HCT116 (cell line): Measurements from ENCODE around the gene TGM6. TPM values are rescaled to one million over a fixed set of nuclear protein-coding genes. Genes with fewer than 3 reads are reported as not detected.

ENCODE experiments used
- ATAC-seq: fragments of 200-7000 bp; cut with Tn5 transposase; 2 replicates; pipeline ENCODE4 v1.9.1; 2020; ENCODE audit warnings: mild to moderate bottlenecking, moderate library complexity
- BruUV-seq: library from RNA; stranded (reverse); fragments of 400-500 nt; replicated peaks from 2 replicates; lab custom pipeline; 2021; lab: Mats Ljungman, UMichigan
- CTCF ChIA-PET: fragments of 300-600 bp; sonication (Branson Sonifier 250); formaldehyde crosslinking; loops from one replicate; lab custom pipeline; 2021; ENCODE audit warnings: antibody characterized with exemption; lab: Charles Lee
- POLR2A ChIA-PET: fragments of 300-600, 350-600 bp; sonication (Branson Sonifier 250); formaldehyde crosslinking; loops from one replicate; lab custom pipeline; 2021; ENCODE audit warnings: antibody characterized with exemption; lab: Charles Lee
- RAD21 ChIA-PET, 2 experiments: fragments of 300-600 bp; sonication (Branson Sonifier 250); formaldehyde crosslinking; loops; one replicate each; lab custom pipeline; 2023; ENCODE audit warnings: low total read pairs in 2 of 2; ENCODE audit not compliant: uncharacterized antibody in 2 of 2, unreplicated experiment in 2 of 2, low non-redundant PET in 1 of 2; lab: Charles Lee
- DNase-seq: peaks from one replicate; pipeline ENCODE4 v3.0.0-alpha.2; 2010; ENCODE audit warnings: low read depth, low spot score
- H2AFZ ChIP-seq: fragments of 200-600 bp; shearing (Covaris generic), sonication (generic); 2 replicates; pipeline ENCODE4 v1.6.1; 2017; ENCODE audit warnings: low read depth, mixed run types, mixed read lengths, antibody characterized with exemption, low read length; ENCODE audit not compliant: poor library complexity, severe bottlenecking
- H3K27ac ChIP-seq: 2 replicates; pipeline ENCODE4 v1.5.1; 2012; ENCODE audit warnings: low read depth, low read length
- H3K27me3 ChIP-seq: fragments of 200-600 bp; sonication (generic); 2 replicates; pipeline ENCODE4 v1.6.1; 2016; ENCODE audit warnings: mixed run types, low read length, mixed read lengths; ENCODE audit not compliant: insufficient read depth
- H3K36me3 ChIP-seq, 2 experiments: fragments of 200-500 bp in 1 of 2; fragments of 200-600 bp in 1 of 2; sonication (Bioruptor generic) in 1 of 2; sonication (generic) in 1 of 2; 2 replicates each; pipeline versions ENCODE4 v1.5.1 to v1.6.1; 2014 to 2016; ENCODE audit warnings: low read length in 2 of 2, inconsistent platforms in 1 of 2, mixed read lengths in 1 of 2, mixed run types in 1 of 2; ENCODE audit not compliant: insufficient read depth in 2 of 2, control insufficient read depth in 1 of 2
- H3K4me1 ChIP-seq, 2 experiments: fragments of 200-600 bp in 1 of 2; sonication (generic) in 1 of 2; 2 replicates each; pipeline versions ENCODE4 v1.5.1 to v1.6.1; 2012 to 2017; ENCODE audit warnings: low read length in 2 of 2, inconsistent platforms in 1 of 2, mild to moderate bottlenecking in 1 of 2, mixed read lengths in 1 of 2, mixed run types in 1 of 2, moderate library complexity in 1 of 2; ENCODE audit not compliant: insufficient read depth in 2 of 2, control insufficient read depth in 1 of 2
- H3K4me2 ChIP-seq: fragments of 200-600 bp; sonication (generic); 2 replicates; pipeline ENCODE4 v1.6.1; 2017; ENCODE audit warnings: mixed run types, low read length, mixed read lengths
- H3K4me3 ChIP-seq, 2 experiments: fragments of 200-600 bp in 1 of 2; sonication (generic) in 1 of 2; replicated peaks in 1 of 2; 2 replicates each; pipeline ENCODE4 v1.5.1; 2011 to 2016; ENCODE audit warnings: low read length in 2 of 2, control low read depth in 1 of 2, low read depth in 1 of 2, mild to moderate bottlenecking in 1 of 2, mixed read lengths in 1 of 2, mixed run types in 1 of 2
- H3K79me2 ChIP-seq: fragments of 200-600 bp; sonication (generic); 2 replicates; pipeline ENCODE4 v1.6.1; 2017; ENCODE audit warnings: mild to moderate bottlenecking, mixed run types, low read length, moderate library complexity, mixed read lengths; ENCODE audit not compliant: insufficient read depth
- H3K9ac ChIP-seq: fragments of 200-600 bp; sonication (generic); 2 replicates; pipeline ENCODE4 v1.6.1; 2016; ENCODE audit warnings: low read length, mixed read lengths
- H3K9me2 ChIP-seq: fragments of 200-600 bp; sonication (generic), shearing (Covaris generic); 2 replicates; pipeline ENCODE4 v1.6.1; 2017; ENCODE audit warnings: mixed run types, mild to moderate bottlenecking, moderate library complexity; ENCODE audit not compliant: insufficient read depth
- H3K9me3 ChIP-seq, 2 experiments: fragments of 200-500 bp in 1 of 2; fragments of 200-600 bp in 1 of 2; sonication (Bioruptor generic) in 1 of 2; sonication (generic) in 1 of 2; 2 replicates each; pipeline ENCODE4 v1.6.1; 2014 to 2017; ENCODE audit warnings: low read length in 2 of 2, mixed read lengths in 2 of 2, inconsistent platforms in 1 of 2, low read depth in 1 of 2, mild to moderate bottlenecking in 1 of 2, mixed run types in 1 of 2, moderate library complexity in 1 of 2; ENCODE audit not compliant: control insufficient read depth in 1 of 2, insufficient read depth in 1 of 2
- H4K20me1 ChIP-seq: fragments of 200-600 bp; sonication (generic), shearing (Covaris generic); 2 replicates; pipeline ENCODE4 v1.6.1; 2017; ENCODE audit warnings: mixed run types, mild to moderate bottlenecking, moderate library complexity; ENCODE audit not compliant: insufficient read depth
- CBX3 ChIP-seq: IDR thresholded peaks from 2 replicates; pipeline ENCODE4 v1.6.1; 2012; ENCODE audit warnings: low read depth
- CEBPB ChIP-seq: IDR thresholded peaks from 2 replicates; pipeline ENCODE4 v1.6.1; 2012; ENCODE audit warnings: low read depth
- CTCF ChIP-seq, 3 experiments: fragments of 200-600 bp in 1 of 3; sonication (generic) in 1 of 3; IDR thresholded peaks in 2 of 3; conservative IDR thresholded peaks in 1 of 3; 2 replicates each; pipeline ENCODE4 v1.5.1; 2012 to 2017; ENCODE audit warnings: low read depth in 2 of 3, low read length in 2 of 3, antibody characterized with exemption in 1 of 3, borderline replicate concordance in 1 of 3, control low read depth in 1 of 3, mild to moderate bottlenecking in 1 of 3, mixed read lengths in 1 of 3, mixed run types in 1 of 3, moderate library complexity in 1 of 3; ENCODE audit not compliant: insufficient read depth in 1 of 3
- EGR1 ChIP-seq: IDR thresholded peaks from 2 replicates; pipeline ENCODE4 v1.6.1; 2012; ENCODE audit warnings: low read depth
- EZH2phosphoT487 ChIP-seq: fragments of 200-600 bp; IDR thresholded peaks from 2 replicates; pipeline ENCODE4 v1.6.1; 2018; ENCODE audit warnings: antibody characterized with exemption, borderline replicate concordance
- FOSL1 ChIP-seq: IDR thresholded peaks from 2 replicates; pipeline ENCODE4 v1.6.1; 2012; ENCODE audit warnings: low read depth
- JUND ChIP-seq: IDR thresholded peaks from 2 replicates; pipeline ENCODE4 v1.6.1; 2012
- MAX ChIP-seq: IDR thresholded peaks from 2 replicates; pipeline ENCODE4 v1.6.1; 2012
- POLR2A ChIP-seq: IDR thresholded peaks from 2 replicates; pipeline ENCODE4 v1.7.0; 2011; ENCODE audit warnings: borderline replicate concordance; ENCODE audit not compliant: insufficient read depth, insufficient read length; ENCODE audit errors: extremely low read depth
- RAD21 ChIP-seq: IDR thresholded peaks from 2 replicates; pipeline ENCODE4 v1.6.1; 2012; ENCODE audit warnings: low read depth, mild to moderate bottlenecking
- SP1 ChIP-seq: IDR thresholded peaks from 2 replicates; pipeline ENCODE4 v1.6.1; 2012; ENCODE audit warnings: low read depth
- SRF ChIP-seq: IDR thresholded peaks from 2 replicates; pipeline ENCODE4 v1.6.1; 2012; ENCODE audit warnings: low read depth
- TCF7L2 ChIP-seq: IDR thresholded peaks from 2 replicates; pipeline ENCODE4 v1.7.0; 2011; ENCODE audit warnings: borderline replicate concordance, inconsistent platforms; ENCODE audit not compliant: insufficient read depth, insufficient read length; ENCODE audit errors: extremely low read depth
- YY1 ChIP-seq: IDR thresholded peaks from 2 replicates; pipeline ENCODE4 v1.6.1; 2011; ENCODE audit warnings: low read length, low read depth, moderate library complexity, mild to moderate bottlenecking; ENCODE audit not compliant: insufficient replicate concordance; ENCODE audit errors: extremely low read depth
- ZBTB33 ChIP-seq: IDR thresholded peaks from 2 replicates; pipeline ENCODE4 v1.6.1; 2011; ENCODE audit warnings: mild to moderate bottlenecking, low read length, moderate library complexity; ENCODE audit not compliant: insufficient replicate concordance; ENCODE audit errors: extremely low read depth
- ZFX ChIP-seq: fragments of 450-650 bp; IDR thresholded peaks from 2 replicates; pipeline ENCODE4 v1.6.1; 2017
- ZNF274 ChIP-seq: fragments of 200-500 bp; sonication (Bioruptor generic); IDR thresholded peaks from 2 replicates; pipeline ENCODE4 v1.6.1; 2014; ENCODE audit warnings: mild to moderate bottlenecking, low read depth, low read length, inconsistent platforms
- intact Hi-C: fragments of 100-400 bp; cut with micrococcal nuclease; formaldehyde crosslinking; loops from 2 replicates; pipeline ENCODE4 v1.10.0; 2022
- total RNA-seq: library from RNA; stranded (reverse); gene quantifications from one replicate; pipeline ENCODE4 v1.2.1, GENCODE V29; 2021; ENCODE audit not compliant: unreplicated experiment

TGM6 gene
- total RNA-seq, 1 experiment from 2014 or later = not detected

GRCh38 chr20:2396241-2396814 is 15.6 kb downstream of the TGM6 start:
- Histone ChIP-seq H3K9ac (no peak overlapping the region), H3K27me3 (no peaks in the 10 kb centered on the region), H3K9me3 (peaks cover 0 to 6% of the 10 kb centered on the region in 2 experiments; a peak in 1 of 4 replicates), H2AFZ (no peak overlapping the region), H3K9me2 (no peaks in the 10 kb centered on the region), H3K4me2 (no peak overlapping the region), H3K4me1 (no peaks in the 10 kb centered on the region), H4K20me1 (no peaks in the 10 kb centered on the region), H3K79me2 (no peaks in the 10 kb centered on the region), H3K27ac (no peak overlapping the region), H3K4me3 (no peak overlapping the region), H3K36me3 (no peaks in the 10 kb centered on the region)
- intact Hi-C loops = no loop called here
- ChIA-PET POLR2A (no interaction called here), RAD21 (no interaction called here), CTCF (interaction anchor here (1.0 kb wide), 1 partner anchor 9 kb away, joined by 3 read pairs; no protein-coding TSS in a partner anchor)
- ATAC-seq = no peak
- DNase-seq = no peak
- BruUV-seq = no TSS peak
- TF ChIP-seq FOSL1 (no peak), POLR2A (no peak), YY1 (no peak), SRF (no peak), EZH2phosphoT487 (no peak), CBX3 (no peak), SP1 (no peak), CTCF (IDR thresholded peaks at IDR 0.05 in 2 of 3, conservative IDR thresholded peaks at IDR 0.05 in 1 of 3; ENCODE audit: borderline replicate concordance in 1 of 3, insufficient read depth in 1 of 3, low read depth in 2 of 3, low read length in 2 of 3) (no peak), EGR1 (no peak), RAD21 (no peak), MAX (no peak), ZNF274 (no peak), CEBPB (no peak), ZFX (no peak), TCF7L2 (no peak), JUND (no peak), ZBTB33 (no peak)
